ENCODE measurements around the gene RPS2.

RPS2 gene

DNA sequence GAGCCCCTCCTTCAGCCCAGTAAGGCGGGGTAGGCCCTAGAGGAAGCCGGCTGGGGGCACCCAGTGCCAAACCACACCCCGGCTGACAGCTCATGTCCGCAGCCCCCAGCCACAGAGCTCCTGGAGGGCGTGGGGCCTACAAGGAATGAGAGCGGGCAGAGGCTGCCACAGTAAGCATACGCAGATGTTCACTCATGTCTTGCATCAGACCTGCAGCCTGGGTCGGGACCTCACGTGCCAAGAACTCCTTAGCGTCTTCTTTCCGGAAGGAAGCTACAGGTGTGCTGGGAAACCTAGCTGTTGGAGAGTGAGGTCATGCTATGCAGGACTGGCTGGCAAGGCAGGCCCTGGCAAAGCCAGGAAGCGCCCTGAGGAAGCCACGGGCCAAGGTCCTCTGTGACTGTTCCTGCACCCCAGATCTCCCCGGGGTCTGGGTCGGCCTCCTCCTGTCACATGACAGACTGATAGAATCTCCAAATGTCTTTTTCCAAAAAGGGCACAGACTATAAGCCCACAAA, 43.4 kb upstream of the RPS2 start:
- ChIA-PET POLR2A (interaction anchor here (0.8 to 2.7 kb wide), 6 partner anchors 9 to 147 kb away, joined by 3 to 17 read pairs (median 3); partner anchors contain the start of genes RPS2, TBL3 and TRAF7), CTCF (interaction anchor here (0.6 to 1.8 kb wide), 7 partner anchors 14 to 583 kb away, joined by 3 to 7 read pairs (median 4); no protein-coding TSS in a partner anchor)
- TF ChIP-seq ZNF626 (tag by site-specific recombination; IDR thresholded peaks at IDR 0.05) = no peak
- TF ChIP-seq ZFP69B (tag by site-specific recombination; IDR thresholded peaks at IDR 0.05) = peak; percentile 38; the same call in 1 of the 2 replicates
- peak; percentile 48; the same call in 1 of the 2 replicates for TF ChIP-seq ZBTB21 (tag by site-specific recombination; IDR thresholded peaks at IDR 0.05)
- TF ChIP-seq ZXDB (tag by site-specific recombination; IDR thresholded peaks at IDR 0.05) = 0 out of 2 replicates have a peak, but pooled peaks have one; percentile 30
- TF ChIP-seq ZNF560 (tag by site-specific recombination; IDR thresholded peaks at IDR 0.05; ENCODE audit: borderline replicate concordance) = no peak
- peak; percentile 59; the same call in 1 of the 2 replicates for TF ChIP-seq ZEB2 (tag by site-specific recombination; IDR thresholded peaks at IDR 0.05)
- TF ChIP-seq, protein P1, sequence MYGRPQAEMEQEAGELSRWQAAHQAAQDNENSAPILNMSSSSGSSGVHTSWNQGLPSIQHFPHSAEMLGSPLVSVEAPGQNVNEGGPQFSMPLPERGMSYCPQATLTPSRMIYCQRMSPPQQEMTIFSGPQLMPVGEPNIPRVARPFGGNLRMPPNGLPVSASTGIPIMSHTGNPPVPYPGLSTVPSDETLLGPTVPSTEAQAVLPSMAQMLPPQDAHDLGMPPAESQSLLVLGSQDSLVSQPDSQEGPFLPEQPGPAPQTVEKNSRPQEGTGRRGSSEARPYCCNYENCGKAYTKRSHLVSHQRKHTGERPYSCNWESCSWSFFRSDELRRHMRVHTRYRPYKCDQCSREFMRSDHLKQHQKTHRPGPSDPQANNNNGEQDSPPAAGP (tag by site-specific recombination; IDR thresholded peaks at IDR 0.05) = peak; percentile 66
- TF ChIP-seq GLIS2 (tag by site-specific recombination; IDR thresholded peaks at IDR 0.05) = peak; percentile 18; the same call in 1 of the 2 replicates
- peak; percentile 71 for TF ChIP-seq ZNF629 (tag by site-specific recombination; IDR thresholded peaks at IDR 0.05)
- no peak for TF ChIP-seq BCL11A (tag by site-specific recombination; IDR thresholded peaks at IDR 0.05; ENCODE audit: low read depth)
- TF ChIP-seq SCRT1 (tag by site-specific recombination; IDR thresholded peaks at IDR 0.05; ENCODE audit: borderline replicate concordance) = peak; percentile 99
- peak; percentile 52 for TF ChIP-seq KLF16 (tag by site-specific recombination; IDR thresholded peaks at IDR 0.05)
- no peak for TF ChIP-seq ZNF404 (tag by site-specific recombination; IDR thresholded peaks at IDR 0.05)
- no peak for TF ChIP-seq ZNF529 (tag by site-specific recombination; IDR thresholded peaks at IDR 0.05; ENCODE audit: insufficient replicate concordance)
- TF ChIP-seq ZNF473 (tag by site-specific recombination; IDR thresholded peaks at IDR 0.05) = no peak
- peak; percentile 35; the same call in 1 of the 2 replicates for TF ChIP-seq ZIC2 (tag by site-specific recombination; IDR thresholded peaks at IDR 0.05)
- peak; percentile 100 for TF ChIP-seq SCRT2 (tag by site-specific recombination; IDR thresholded peaks at IDR 0.05)
- TF ChIP-seq ZNF366 (tag by site-specific recombination; conservative IDR thresholded peaks at IDR 0.05) = peak; percentile 69
- TF ChIP-seq ZNF391 (tag by site-specific recombination; IDR thresholded peaks at IDR 0.05; ENCODE audit: borderline replicate concordance, low read depth) = 0 out of 2 replicates have a peak, but pooled peaks have one; percentile 40
- TF ChIP-seq SP7 (tag by site-specific recombination; IDR thresholded peaks at IDR 0.05) = peak; percentile 30; the same call in 1 of the 2 replicates
- 0 out of 2 replicates have a peak, but pooled peaks have one; percentile 60 for TF ChIP-seq ZNF660 (tag by site-specific recombination; IDR thresholded peaks at IDR 0.05)
- TF ChIP-seq, protein P2, sequence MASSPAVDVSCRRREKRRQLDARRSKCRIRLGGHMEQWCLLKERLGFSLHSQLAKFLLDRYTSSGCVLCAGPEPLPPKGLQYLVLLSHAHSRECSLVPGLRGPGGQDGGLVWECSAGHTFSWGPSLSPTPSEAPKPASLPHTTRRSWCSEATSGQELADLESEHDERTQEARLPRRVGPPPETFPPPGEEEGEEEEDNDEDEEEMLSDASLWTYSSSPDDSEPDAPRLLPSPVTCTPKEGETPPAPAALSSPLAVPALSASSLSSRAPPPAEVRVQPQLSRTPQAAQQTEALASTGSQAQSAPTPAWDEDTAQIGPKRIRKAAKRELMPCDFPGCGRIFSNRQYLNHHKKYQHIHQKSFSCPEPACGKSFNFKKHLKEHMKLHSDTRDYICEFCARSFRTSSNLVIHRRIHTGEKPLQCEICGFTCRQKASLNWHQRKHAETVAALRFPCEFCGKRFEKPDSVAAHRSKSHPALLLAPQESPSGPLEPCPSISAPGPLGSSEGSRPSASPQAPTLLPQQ (tag by site-specific recombination; IDR thresholded peaks at IDR 0.05) = peak; percentile 66
- peak; percentile 80 for TF ChIP-seq KLF1 (tag by site-specific recombination; IDR thresholded peaks at IDR 0.05)
- peak; percentile 81 for TF ChIP-seq IKZF3 (tag by site-specific recombination; IDR thresholded peaks at IDR 0.05)
- peak; percentile 46; the same call in 1 of the 2 replicates for TF ChIP-seq SP3 (tag by site-specific recombination; IDR thresholded peaks at IDR 0.05)
- TF ChIP-seq TCF7L2 (IDR thresholded peaks at IDR 0.05; ENCODE audit: borderline replicate concordance, low read depth, low read length) = no peak
- TF ChIP-seq, protein P3, sequence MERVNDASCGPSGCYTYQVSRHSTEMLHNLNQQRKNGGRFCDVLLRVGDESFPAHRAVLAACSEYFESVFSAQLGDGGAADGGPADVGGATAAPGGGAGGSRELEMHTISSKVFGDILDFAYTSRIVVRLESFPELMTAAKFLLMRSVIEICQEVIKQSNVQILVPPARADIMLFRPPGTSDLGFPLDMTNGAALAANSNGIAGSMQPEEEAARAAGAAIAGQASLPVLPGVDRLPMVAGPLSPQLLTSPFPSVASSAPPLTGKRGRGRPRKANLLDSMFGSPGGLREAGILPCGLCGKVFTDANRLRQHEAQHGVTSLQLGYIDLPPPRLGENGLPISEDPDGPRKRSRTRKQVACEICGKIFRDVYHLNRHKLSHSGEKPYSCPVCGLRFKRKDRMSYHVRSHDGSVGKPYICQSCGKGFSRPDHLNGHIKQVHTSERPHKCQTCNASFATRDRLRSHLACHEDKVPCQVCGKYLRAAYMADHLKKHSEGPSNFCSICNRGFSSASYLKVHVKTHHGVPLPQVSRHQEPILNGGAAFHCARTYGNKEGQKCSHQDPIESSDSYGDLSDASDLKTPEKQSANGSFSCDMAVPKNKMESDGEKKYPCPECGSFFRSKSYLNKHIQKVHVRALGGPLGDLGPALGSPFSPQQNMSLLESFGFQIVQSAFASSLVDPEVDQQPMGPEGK (tag by site-specific recombination; IDR thresholded peaks at IDR 0.05) = peak; percentile 79
- TF ChIP-seq, protein P4, sequence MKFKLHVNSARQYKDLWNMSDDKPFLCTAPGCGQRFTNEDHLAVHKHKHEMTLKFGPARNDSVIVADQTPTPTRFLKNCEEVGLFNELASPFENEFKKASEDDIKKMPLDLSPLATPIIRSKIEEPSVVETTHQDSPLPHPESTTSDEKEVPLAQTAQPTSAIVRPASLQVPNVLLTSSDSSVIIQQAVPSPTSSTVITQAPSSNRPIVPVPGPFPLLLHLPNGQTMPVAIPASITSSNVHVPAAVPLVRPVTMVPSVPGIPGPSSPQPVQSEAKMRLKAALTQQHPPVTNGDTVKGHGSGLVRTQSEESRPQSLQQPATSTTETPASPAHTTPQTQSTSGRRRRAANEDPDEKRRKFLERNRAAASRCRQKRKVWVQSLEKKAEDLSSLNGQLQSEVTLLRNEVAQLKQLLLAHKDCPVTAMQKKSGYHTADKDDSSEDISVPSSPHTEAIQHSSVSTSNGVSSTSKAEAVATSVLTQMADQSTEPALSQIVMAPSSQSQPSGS (tag by site-specific recombination; IDR thresholded peaks at IDR 0.05; ENCODE audit: low read depth) = 0 out of 2 replicates have a peak, but pooled peaks have one; percentile 2
- peak; percentile 77; the same call in 1 of the 2 replicates for TF ChIP-seq ZNF76 (tag by site-specific recombination; IDR thresholded peaks at IDR 0.05; ENCODE audit: borderline replicate concordance, low read depth)
- peak overlapping the region; percentile 97; the same call in 1 of the 2 replicates for H3K27ac ChIP-seq (ENCODE audit: extremely low read depth, low read depth, low read length)
- H3K36me3 ChIP-seq (ENCODE audit: control insufficient read depth in 2 of 2, insufficient read depth in 1 of 2, low read length in 2 of 2) = peaks cover 0 to 34% of the 10 kb centered on the region in 2 experiments; a peak in 1 of 3 replicates
- H3K9me3 ChIP-seq (ENCODE audit: control insufficient read depth, insufficient read depth, low read depth, low read length) = no peaks in the 10 kb centered on the region
- peaks cover 29% of the 10 kb centered on the region for H3K4me1 ChIP-seq (ENCODE audit: control insufficient read depth, insufficient read depth, low read length)
- H3K4me3 ChIP-seq (ENCODE audit: low read depth, low read length) = peak overlapping the region; percentile 75
